Epithelial cell of prostate (primary cell): ENCODE results near the gene MYO7A.

Experiments
- DNase-seq: peaks from one replicate; pipeline ENCODE4 v3.0.0-alpha.2; 2011; ENCODE audit warnings: low read depth, low spot score
- H3K27ac ChIP-seq: fragments of 450-650 bp; 2 replicates; pipeline ENCODE4 v1.5.1; 2017; ENCODE audit warnings: mild to moderate bottlenecking

The MYO7A gene

GRCh38 chr11:77110836-77111235, 17.2 kb upstream of the MYO7A start:
- DNase-seq, result no peak
- H3K27ac ChIP-seq, result no peak overlapping the region

GRCh38 chr11:77111277-77111676, 16.8 kb upstream of the MYO7A start:
- no peak for DNase-seq
- no peak overlapping the region for H3K27ac ChIP-seq

GRCh38 chr11:77111946-77112345, 16.1 kb upstream of the MYO7A start:
- DNase-seq, result no peak
- no peak overlapping the region for H3K27ac ChIP-seq

- H3K27ac ChIP-seq, result no peak overlapping the region
- no peak for DNase-seq
These were observed 15.2 kb upstream of the MYO7A start for GRCh38 chr11:77112641-77113381.

GRCh38 chr11:77113382-77114088, 14.5 kb upstream of the MYO7A start:
- DNase-seq, result no peak
- no peak overlapping the region for H3K27ac ChIP-seq

- no peak overlapping the region for H3K27ac ChIP-seq
These were observed 14.0 kb upstream of the MYO7A start for GRCh38 chr11:77114089-77114463.

GRCh38 chr11:77115181-77115611, 12.8 kb upstream of the MYO7A start:
- no peak overlapping the region for H3K27ac ChIP-seq
- no peak for DNase-seq

More at GRCh38 chr11:77114089-77114463, 14.0 kb upstream of the MYO7A start:
- no peak for DNase-seq

GRCh38 chr11:77115956-77116355, 12.1 kb upstream of the MYO7A start:
- H3K27ac ChIP-seq, result no peak overlapping the region
- DNase-seq, result no peak

GRCh38 chr11:77117492-77117891, 10.6 kb upstream of the MYO7A start:
- DNase-seq, result no peak
- H3K27ac ChIP-seq, result no peak overlapping the region

- DNase-seq, result no peak
- no peak overlapping the region for H3K27ac ChIP-seq
These were observed 10.0 kb upstream of the MYO7A start for GRCh38 chr11:77118086-77118485.

GRCh38 chr11:77118971-77119370, 9.1 kb upstream of the MYO7A start:
- no peak for DNase-seq
- no peak overlapping the region for H3K27ac ChIP-seq

- DNase-seq, result no peak
These were observed 8.5 kb upstream of the MYO7A start for GRCh38 chr11:77119531-77119936.

GRCh38 chr11:77120571-77120970, 7.5 kb upstream of the MYO7A start:
- H3K27ac ChIP-seq, result no peak overlapping the region
- no peak for DNase-seq

More at GRCh38 chr11:77119531-77119936, 8.5 kb upstream of the MYO7A start:
- no peak overlapping the region for H3K27ac ChIP-seq

- no peak for DNase-seq
- H3K27ac ChIP-seq, result no peak overlapping the region
These were observed 6.9 kb upstream of the MYO7A start for GRCh38 chr11:77121096-77121640.

- no peak overlapping the region for H3K27ac ChIP-seq
- DNase-seq, result no peak
These were observed 6.0 kb upstream of the MYO7A start for GRCh38 chr11:77121876-77122575.

- H3K27ac ChIP-seq, result no peak overlapping the region
- no peak for DNase-seq
These were observed 5.4 kb upstream of the MYO7A start for GRCh38 chr11:77122576-77123212.

- no peak for DNase-seq
These were observed 4.5 kb upstream of the MYO7A start for GRCh38 chr11:77123591-77123990.

GRCh38 chr11:77124041-77124440, 4.0 kb upstream of the MYO7A start:
- no peak for DNase-seq

More at GRCh38 chr11:77123591-77123990, 4.5 kb upstream of the MYO7A start:
- H3K27ac ChIP-seq, result no peak overlapping the region

GRCh38 chr11:77124488-77124887, 3.6 kb upstream of the MYO7A start:
- H3K27ac ChIP-seq, result no peak overlapping the region
- no peak for DNase-seq

More at GRCh38 chr11:77124041-77124440, 4.0 kb upstream of the MYO7A start:
- no peak overlapping the region for H3K27ac ChIP-seq

- no peak overlapping the region for H3K27ac ChIP-seq
- DNase-seq, result no peak
These were observed 2.9 kb upstream of the MYO7A start for GRCh38 chr11:77125191-77125590.
